ENCODE measurements around the gene HBA1.
"Not testable (repeated sequence)": the region's sequence is repeated elsewhere in the genome, so short reads cannot be mapped to it uniquely, and the experiment has no call there.

DNA sequence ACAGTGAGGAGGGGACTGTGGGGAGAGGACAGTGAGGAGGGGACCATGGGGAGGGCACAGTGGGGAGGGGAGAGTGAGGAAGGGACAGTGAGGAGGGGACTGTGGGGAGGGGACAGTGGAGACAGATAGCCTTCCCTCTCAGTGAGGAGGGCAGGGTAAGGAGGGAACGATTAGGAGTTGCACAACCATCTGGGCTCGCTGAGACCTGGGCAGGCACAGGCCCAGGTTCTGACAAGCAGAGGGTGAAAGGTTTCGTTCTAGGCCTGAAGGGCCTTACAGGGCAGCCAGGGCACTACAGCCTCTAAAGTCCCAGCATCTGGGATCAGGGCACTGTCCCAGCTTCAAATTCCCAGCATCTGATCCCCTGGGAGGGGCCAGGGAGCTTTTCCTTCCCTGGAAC, 12.8 kb upstream of the HBA1 start:
- TF ChIP-seq, protein P1, sequence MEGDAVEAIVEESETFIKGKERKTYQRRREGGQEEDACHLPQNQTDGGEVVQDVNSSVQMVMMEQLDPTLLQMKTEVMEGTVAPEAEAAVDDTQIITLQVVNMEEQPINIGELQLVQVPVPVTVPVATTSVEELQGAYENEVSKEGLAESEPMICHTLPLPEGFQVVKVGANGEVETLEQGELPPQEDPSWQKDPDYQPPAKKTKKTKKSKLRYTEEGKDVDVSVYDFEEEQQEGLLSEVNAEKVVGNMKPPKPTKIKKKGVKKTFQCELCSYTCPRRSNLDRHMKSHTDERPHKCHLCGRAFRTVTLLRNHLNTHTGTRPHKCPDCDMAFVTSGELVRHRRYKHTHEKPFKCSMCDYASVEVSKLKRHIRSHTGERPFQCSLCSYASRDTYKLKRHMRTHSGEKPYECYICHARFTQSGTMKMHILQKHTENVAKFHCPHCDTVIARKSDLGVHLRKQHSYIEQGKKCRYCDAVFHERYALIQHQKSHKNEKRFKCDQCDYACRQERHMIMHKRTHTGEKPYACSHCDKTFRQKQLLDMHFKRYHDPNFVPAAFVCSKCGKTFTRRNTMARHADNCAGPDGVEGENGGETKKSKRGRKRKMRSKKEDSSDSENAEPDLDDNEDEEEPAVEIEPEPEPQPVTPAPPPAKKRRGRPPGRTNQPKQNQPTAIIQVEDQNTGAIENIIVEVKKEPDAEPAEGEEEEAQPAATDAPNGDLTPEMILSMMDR (conservative IDR thresholded peaks at IDR 0.05; ENCODE audit: low read depth, low read length) = not testable (repeated sequence)
- TF ChIP-seq RAD21 (IDR thresholded peaks at IDR 0.05; ENCODE audit: low read length); POLR2A (IDR thresholded peaks at IDR 0.05; ENCODE audit: low read depth, low read length); CHD1 (IDR thresholded peaks at IDR 0.05; ENCODE audit: low read depth, low read length); SMC3 (IDR thresholded peaks at IDR 0.05; ENCODE audit: low read depth, low read length); NFE2L2 (IDR thresholded peaks at IDR 0.05; ENCODE audit: low read depth, low read length); RFX5 (IDR thresholded peaks at IDR 0.05; ENCODE audit: low read depth, low read length); MAFK (IDR thresholded peaks at IDR 0.05; ENCODE audit: low read depth, low read length); MAZ (IDR thresholded peaks at IDR 0.05; ENCODE audit: borderline replicate concordance, low read depth, low read length): not testable (repeated sequence)
- TF ChIP-seq, protein P2, sequence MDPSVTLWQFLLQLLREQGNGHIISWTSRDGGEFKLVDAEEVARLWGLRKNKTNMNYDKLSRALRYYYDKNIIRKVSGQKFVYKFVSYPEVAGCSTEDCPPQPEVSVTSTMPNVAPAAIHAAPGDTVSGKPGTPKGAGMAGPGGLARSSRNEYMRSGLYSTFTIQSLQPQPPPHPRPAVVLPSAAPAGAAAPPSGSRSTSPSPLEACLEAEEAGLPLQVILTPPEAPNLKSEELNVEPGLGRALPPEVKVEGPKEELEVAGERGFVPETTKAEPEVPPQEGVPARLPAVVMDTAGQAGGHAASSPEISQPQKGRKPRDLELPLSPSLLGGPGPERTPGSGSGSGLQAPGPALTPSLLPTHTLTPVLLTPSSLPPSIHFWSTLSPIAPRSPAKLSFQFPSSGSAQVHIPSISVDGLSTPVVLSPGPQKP (IDR thresholded peaks at IDR 0.05; ENCODE audit: borderline replicate concordance, low read depth, low read length) = not testable (repeated sequence)
